ENCODE results near the gene SGTB. TPM values are rescaled to one million over a fixed set of nuclear protein-coding genes. Genes with fewer than 3 reads are reported as not detected.
A peak's percentile ranks its signal among the peaks of the same experiment; 100 is the strongest.

The SGTB gene
- total RNA-seq, 1 experiment from 2014 or later, result 9.2 TPM

DNA sequence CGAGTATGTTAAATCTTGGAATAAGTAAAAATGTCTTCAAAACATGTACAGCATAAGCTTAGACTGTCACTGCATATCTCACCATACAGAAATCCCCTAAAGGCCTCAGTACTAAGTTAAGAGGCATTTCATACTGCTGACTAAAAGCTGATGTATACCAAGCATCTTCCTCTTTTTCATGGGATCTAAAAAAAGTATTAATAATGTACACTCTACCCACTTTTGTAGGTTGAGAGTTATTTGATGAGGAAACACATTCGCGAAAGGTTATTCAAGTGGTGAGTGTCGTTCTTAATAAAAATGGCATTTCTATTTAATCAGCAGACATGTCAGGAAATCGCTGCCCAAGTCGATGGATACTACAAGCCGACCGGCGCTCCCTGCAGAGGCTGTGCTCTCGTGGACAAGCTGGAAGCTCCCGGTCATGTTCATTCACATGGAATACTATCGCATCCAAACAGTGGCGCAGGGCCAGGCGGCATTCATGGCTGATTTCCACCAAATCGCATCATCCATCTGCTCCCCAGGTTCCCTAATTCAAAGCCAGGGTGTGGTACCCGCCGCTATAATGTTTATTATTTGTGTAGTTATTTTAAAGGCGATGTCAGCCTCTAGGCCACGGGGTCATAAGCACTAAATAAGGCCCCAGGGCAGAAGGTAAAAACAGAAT is 724 bp downstream of the SGTB start:
- intact Hi-C loops (cut with micrococcal nuclease; ENCODE audit: unreplicated experiment) (no loop called here), in situ Hi-C loops (cut with HindIII; ENCODE audit: low pct_unique_long_range_greater_than_20kb, low sequenced_read_pairs) (no loop called here)
- no peak for DNase-seq (ENCODE audit: low read depth, low spot score)
- Histone ChIP-seq H3K27me3 (ENCODE audit: control insufficient read depth, insufficient read depth, low read length) (no peaks in the 10 kb centered on the region), H3K36me3 (ENCODE audit: control insufficient read depth, insufficient read depth, low read length) (peaks cover 3% of the 10 kb centered on the region; the same call in 1 of the 2 replicates), H3K27ac (ENCODE audit: low read length) (peak overlapping the region; percentile 75), H3K4me1 (ENCODE audit: control insufficient read depth, insufficient read depth, low read length) (peaks cover 9% of the 10 kb centered on the region), H3K4me3 (ENCODE audit: low read depth in 2 of 2, low read length in 2 of 2) (peak overlapping the region; percentile 93 to 97), H3K9me3 (ENCODE audit: control insufficient read depth, insufficient read depth, low read depth, low read length) (no peaks in the 10 kb centered on the region)
- ChIA-PET POLR2A (interaction anchor here (0.6 kb wide), 1 partner anchor 61 kb away, joined by 12 read pairs; no protein-coding TSS in a partner anchor), CTCF (no interaction called here)
- TF ChIP-seq, protein P1, sequence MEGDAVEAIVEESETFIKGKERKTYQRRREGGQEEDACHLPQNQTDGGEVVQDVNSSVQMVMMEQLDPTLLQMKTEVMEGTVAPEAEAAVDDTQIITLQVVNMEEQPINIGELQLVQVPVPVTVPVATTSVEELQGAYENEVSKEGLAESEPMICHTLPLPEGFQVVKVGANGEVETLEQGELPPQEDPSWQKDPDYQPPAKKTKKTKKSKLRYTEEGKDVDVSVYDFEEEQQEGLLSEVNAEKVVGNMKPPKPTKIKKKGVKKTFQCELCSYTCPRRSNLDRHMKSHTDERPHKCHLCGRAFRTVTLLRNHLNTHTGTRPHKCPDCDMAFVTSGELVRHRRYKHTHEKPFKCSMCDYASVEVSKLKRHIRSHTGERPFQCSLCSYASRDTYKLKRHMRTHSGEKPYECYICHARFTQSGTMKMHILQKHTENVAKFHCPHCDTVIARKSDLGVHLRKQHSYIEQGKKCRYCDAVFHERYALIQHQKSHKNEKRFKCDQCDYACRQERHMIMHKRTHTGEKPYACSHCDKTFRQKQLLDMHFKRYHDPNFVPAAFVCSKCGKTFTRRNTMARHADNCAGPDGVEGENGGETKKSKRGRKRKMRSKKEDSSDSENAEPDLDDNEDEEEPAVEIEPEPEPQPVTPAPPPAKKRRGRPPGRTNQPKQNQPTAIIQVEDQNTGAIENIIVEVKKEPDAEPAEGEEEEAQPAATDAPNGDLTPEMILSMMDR (IDR thresholded peaks at IDR 0.05), result no peak
- TF ChIP-seq TCF7L2 (IDR thresholded peaks at IDR 0.05; ENCODE audit: low read depth, low read length) (no peak), SIN3A (IDR thresholded peaks at IDR 0.05; ENCODE audit: borderline replicate concordance, insufficient read depth, low read depth, low read length) (no peak; the same call in 1 of the 2 replicates), POLR2AphosphoS5 (IDR thresholded peaks at IDR 0.05; ENCODE audit: low read depth, low read length) (no peak)
- TF ChIP-seq, protein P2, sequence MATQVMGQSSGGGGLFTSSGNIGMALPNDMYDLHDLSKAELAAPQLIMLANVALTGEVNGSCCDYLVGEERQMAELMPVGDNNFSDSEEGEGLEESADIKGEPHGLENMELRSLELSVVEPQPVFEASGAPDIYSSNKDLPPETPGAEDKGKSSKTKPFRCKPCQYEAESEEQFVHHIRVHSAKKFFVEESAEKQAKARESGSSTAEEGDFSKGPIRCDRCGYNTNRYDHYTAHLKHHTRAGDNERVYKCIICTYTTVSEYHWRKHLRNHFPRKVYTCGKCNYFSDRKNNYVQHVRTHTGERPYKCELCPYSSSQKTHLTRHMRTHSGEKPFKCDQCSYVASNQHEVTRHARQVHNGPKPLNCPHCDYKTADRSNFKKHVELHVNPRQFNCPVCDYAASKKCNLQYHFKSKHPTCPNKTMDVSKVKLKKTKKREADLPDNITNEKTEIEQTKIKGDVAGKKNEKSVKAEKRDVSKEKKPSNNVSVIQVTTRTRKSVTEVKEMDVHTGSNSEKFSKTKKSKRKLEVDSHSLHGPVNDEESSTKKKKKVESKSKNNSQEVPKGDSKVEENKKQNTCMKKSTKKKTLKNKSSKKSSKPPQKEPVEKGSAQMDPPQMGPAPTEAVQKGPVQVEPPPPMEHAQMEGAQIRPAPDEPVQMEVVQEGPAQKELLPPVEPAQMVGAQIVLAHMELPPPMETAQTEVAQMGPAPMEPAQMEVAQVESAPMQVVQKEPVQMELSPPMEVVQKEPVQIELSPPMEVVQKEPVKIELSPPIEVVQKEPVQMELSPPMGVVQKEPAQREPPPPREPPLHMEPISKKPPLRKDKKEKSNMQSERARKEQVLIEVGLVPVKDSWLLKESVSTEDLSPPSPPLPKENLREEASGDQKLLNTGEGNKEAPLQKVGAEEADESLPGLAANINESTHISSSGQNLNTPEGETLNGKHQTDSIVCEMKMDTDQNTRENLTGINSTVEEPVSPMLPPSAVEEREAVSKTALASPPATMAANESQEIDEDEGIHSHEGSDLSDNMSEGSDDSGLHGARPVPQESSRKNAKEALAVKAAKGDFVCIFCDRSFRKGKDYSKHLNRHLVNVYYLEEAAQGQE (IDR thresholded peaks at IDR 0.05; ENCODE audit: insufficient read depth in 1 of 2, low read depth in 2 of 2, low read length in 1 of 2), result no peak
- peak; percentile 44 for ATAC-seq
- BruUV-seq (replicated peaks), result no TSS peak

DNA sequence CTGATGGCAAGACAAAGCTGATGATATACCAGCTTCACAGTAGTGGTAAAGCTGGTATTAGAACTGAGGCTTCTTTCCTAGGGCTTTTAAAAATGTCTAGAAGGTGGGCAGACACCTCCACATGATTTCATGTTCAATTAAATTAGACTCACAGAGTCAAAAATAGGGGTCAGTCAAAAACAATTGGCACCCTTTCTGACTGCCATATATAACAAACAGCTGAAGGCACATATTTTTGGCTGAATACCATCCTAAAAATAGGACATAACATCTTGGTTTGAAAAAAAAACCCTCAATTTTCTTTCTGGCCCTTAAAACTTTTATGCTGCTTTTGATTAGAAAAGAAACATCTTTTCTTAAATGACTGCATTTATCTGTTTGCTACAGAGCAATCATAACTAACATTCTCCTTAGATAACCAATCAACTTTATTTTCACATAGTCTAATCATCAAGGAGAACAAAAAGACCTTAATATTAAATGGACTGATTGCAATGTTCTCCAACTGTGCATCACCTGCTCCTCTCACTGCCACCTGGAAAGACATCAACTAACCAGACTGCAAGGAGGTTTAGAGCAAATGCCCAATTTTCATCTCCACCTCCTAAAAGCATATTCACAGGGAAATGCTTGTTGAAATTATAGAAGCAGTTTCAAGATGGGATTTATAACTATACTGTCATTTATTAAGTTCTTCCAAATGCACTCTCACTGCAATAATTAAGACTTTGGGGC is 3.2 kb downstream of the SGTB start:
- DNase-seq (ENCODE audit: low read depth, low spot score) (no peak), ATAC-seq (no peak)
- Histone ChIP-seq H3K4me3 (ENCODE audit: low read depth in 2 of 2, low read length in 2 of 2) (no peak overlapping the region), H3K36me3 (ENCODE audit: control insufficient read depth, insufficient read depth, low read length) (peaks cover 3% of the 10 kb centered on the region; the same call in 1 of the 2 replicates), H3K4me1 (ENCODE audit: control insufficient read depth, insufficient read depth, low read length) (peaks cover 7% of the 10 kb centered on the region), H3K27ac (ENCODE audit: low read length) (no peak overlapping the region), H3K27me3 (ENCODE audit: control insufficient read depth, insufficient read depth, low read length) (no peaks in the 10 kb centered on the region), H3K9me3 (ENCODE audit: control insufficient read depth, insufficient read depth, low read depth, low read length) (no peaks in the 10 kb centered on the region)
- in situ Hi-C loops (cut with HindIII; ENCODE audit: low pct_unique_long_range_greater_than_20kb, low sequenced_read_pairs) (no loop called here), intact Hi-C loops (cut with micrococcal nuclease; ENCODE audit: unreplicated experiment) (no loop called here)
- ChIA-PET POLR2A (no interaction called here), CTCF (no interaction called here)
- TF ChIP-seq, protein P1 (IDR thresholded peaks at IDR 0.05), result no peak
- no TSS peak for BruUV-seq (replicated peaks)
